Measurements from ENCODE around the gene SP5. TPM values are rescaled to one million over a fixed set of nuclear protein-coding genes. Genes with fewer than 3 reads are reported as not detected.
A peak's percentile ranks its signal among the peaks of the same experiment; 100 is the strongest.

Gene SP5
- total and polyA plus RNA-seq, 10 donors = 0.06 to 0.20 TPM; not detected in 8

GRCh38 chr2:170716851-170717598 is 1.9 kb downstream of the SP5 start:
- H3K4me1 ChIP-seq = peaks cover 27 to 60% (median 47%) of the 10 kb centered on the region in 6 donors
- DNase-seq = peak; percentile 80
- no peak for TF ChIP-seq POLR2AphosphoS5 (IDR thresholded peaks at IDR 0.05)
- TF ChIP-seq CTCF (IDR thresholded peaks at IDR 0.05 in 8 of 11, conservative IDR thresholded peaks at IDR 0.05 in 3 of 11) = peak in 8 of 11 experiments; percentile 15 to 70 (median 49)
- TF ChIP-seq POLR2A (IDR thresholded peaks at IDR 0.05) = no peak
- no peaks in the 10 kb centered on the region for H3K36me3 ChIP-seq
- peak overlapping the region in 7 of 8 donors; percentile 4 to 72 (median 47) for H3K4me3 ChIP-seq
- no peak overlapping the region for H3K27ac ChIP-seq
- intact Hi-C loops (cut with DNase I; ENCODE audit: low total_unique reads) = no loop called here
- 5 to 12% (median 7%) methylated on average over 26 to 74 of the region's 74 CpGs for WGBS, 5 donors
- peaks cover 4 to 98% (median 90%) of the 10 kb centered on the region in 7 donors for H3K27me3 ChIP-seq (replicated peaks in 1 of 7)
- H3K9me3 ChIP-seq = no peaks in the 10 kb centered on the region

GRCh38 chr2:170717599-170717963 is 2.4 kb downstream of the SP5 start:
- H3K9me3 ChIP-seq = no peaks in the 10 kb centered on the region
- DNase-seq = no peak
- intact Hi-C loops (cut with DNase I; ENCODE audit: low total_unique reads) = no loop called here
- peak overlapping the region in 1 of 8 donors; percentile 72 for H3K4me3 ChIP-seq
- peaks cover 4 to 92% (median 85%) of the 10 kb centered on the region in 7 donors for H3K27me3 ChIP-seq (replicated peaks in 1 of 7)
- peaks cover 27 to 55% (median 44%) of the 10 kb centered on the region in 6 donors for H3K4me1 ChIP-seq
- TF ChIP-seq CTCF (IDR thresholded peaks at IDR 0.05 in 8 of 11, conservative IDR thresholded peaks at IDR 0.05 in 3 of 11) (no peak), POLR2A (IDR thresholded peaks at IDR 0.05) (no peak), POLR2AphosphoS5 (IDR thresholded peaks at IDR 0.05) (no peak)
- WGBS, 5 donors = 7 to 12% (median 11%) methylated on average over 10 of the region's 10 CpGs
- no peak overlapping the region for H3K27ac ChIP-seq
- no peaks in the 10 kb centered on the region for H3K36me3 ChIP-seq

GRCh38 chr2:170717991-170718589 is 3.0 kb downstream of the SP5 start:
- TF ChIP-seq POLR2AphosphoS5 (IDR thresholded peaks at IDR 0.05) (no peak), POLR2A (IDR thresholded peaks at IDR 0.05) (no peak), CTCF (IDR thresholded peaks at IDR 0.05 in 8 of 11, conservative IDR thresholded peaks at IDR 0.05 in 3 of 11) (no peak)
- intact Hi-C loops (cut with DNase I; ENCODE audit: low total_unique reads) = no loop called here
- peaks cover 4 to 92% (median 80%) of the 10 kb centered on the region in 7 donors for H3K27me3 ChIP-seq (replicated peaks in 1 of 7)
- no peak overlapping the region for H3K4me3 ChIP-seq
- no peaks in the 10 kb centered on the region for H3K36me3 ChIP-seq
- peaks cover 27 to 49% (median 42%) of the 10 kb centered on the region in 6 donors for H3K4me1 ChIP-seq
- WGBS, 5 donors = 15 to 23% (median 20%) methylated on average over 18 of the region's 18 CpGs
- H3K27ac ChIP-seq = no peak overlapping the region
- DNase-seq = no peak
- no peaks in the 10 kb centered on the region for H3K9me3 ChIP-seq

GRCh38 chr2:170719810-170720209 is 4.7 kb downstream of the SP5 start:
- peaks cover 4 to 92% (median 63%) of the 10 kb centered on the region in 7 donors for H3K27me3 ChIP-seq (replicated peaks in 1 of 7)
- H3K4me1 ChIP-seq = peaks cover 19 to 32% (median 29%) of the 10 kb centered on the region in 6 donors
- H3K27ac ChIP-seq = no peak overlapping the region
- intact Hi-C loops (cut with DNase I; ENCODE audit: low total_unique reads) = no loop called here
- no peaks in the 10 kb centered on the region for H3K9me3 ChIP-seq
- H3K36me3 ChIP-seq = no peaks in the 10 kb centered on the region
- H3K4me3 ChIP-seq = no peak overlapping the region
- WGBS, 5 donors = 29 to 66% (median 50%) methylated on average over 1 of the region's 1 CpG
- no peak for DNase-seq
- no peak for TF ChIP-seq CTCF (IDR thresholded peaks at IDR 0.05 in 8 of 11, conservative IDR thresholded peaks at IDR 0.05 in 3 of 11)
- no peak for TF ChIP-seq POLR2A (IDR thresholded peaks at IDR 0.05)
- no peak for TF ChIP-seq POLR2AphosphoS5 (IDR thresholded peaks at IDR 0.05)
